Kidney glomerular epithelial cell (primary cell): ENCODE results near the gene MARCHF9.
"Not testable (repeated sequence)": the region's sequence is repeated elsewhere in the genome, so short reads cannot be mapped to it uniquely, and the experiment has no call there.

Experiments
- DNase-seq: peaks from one replicate; lab custom pipeline; 2025; lab: John Stamatoyannopoulos, UW

Gene MARCHF9

DNA sequence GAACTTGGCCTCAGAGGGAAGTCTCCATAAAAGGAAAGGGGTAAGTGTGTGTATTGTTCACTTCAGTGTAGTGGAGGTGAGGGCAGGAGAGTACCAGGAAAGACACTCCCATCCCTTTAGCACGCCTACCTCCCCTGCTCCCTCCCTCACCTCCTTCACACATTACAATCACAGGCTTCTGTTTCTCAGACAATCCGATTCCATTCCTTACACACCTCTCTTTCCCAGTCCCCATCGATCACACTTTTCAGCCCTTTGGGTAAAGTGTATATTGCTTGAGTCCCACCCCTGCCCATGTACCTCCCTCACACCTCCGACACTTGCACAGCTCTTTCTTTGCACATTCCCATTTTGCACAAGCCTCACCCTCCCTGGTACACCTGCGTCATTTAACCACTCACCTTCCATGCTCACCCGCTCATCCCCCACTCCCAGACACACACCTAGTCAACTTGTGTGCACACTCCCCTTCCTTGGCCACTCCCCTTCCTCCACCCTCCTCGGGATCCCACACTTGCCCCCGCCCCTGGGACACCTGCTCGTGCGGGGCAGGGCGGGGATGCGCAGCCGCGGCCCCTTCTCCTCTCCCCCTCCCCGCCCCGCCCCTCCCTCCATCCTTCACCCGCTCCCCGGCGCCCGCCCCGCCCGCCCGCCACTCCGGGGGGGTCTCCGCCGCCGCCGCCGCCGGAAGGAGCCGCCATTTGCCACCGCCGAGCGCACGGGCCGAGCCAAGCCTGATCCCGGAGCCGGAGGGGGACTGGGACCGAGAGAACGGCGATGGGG is at the start of gene MARCHF9:
MARCHF9 (plus strand) TSS at position 693 of the 783 bp plus-strand sequence. CDS start 426 bp downstream, outside the sequence.
- DNase-seq: peak; percentile 54

- no peak for DNase-seq
These were observed 47.7 kb upstream of the MARCHF9 start for GRCh38 chr12:57707250-57707649.

DNA sequence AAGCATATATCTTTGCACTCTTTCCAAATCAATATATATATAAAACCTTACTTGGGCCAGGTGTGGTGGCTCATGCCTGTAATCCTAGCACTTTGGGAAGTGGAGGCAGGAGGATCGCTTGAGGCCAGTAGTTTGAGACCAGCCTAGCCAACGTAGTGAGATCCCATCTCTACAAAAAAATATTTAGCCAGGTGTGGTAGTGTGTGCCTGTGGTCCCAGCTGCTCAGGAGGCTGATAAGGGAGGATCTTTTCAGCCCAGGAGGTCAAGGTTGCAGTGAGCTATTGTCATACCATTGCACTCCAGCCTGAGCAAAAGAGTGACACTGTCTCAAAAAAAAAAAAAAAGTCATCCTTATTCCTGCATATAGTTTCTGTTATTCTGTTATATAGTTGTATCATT is 46.6 kb upstream of the MARCHF9 start:
- DNase-seq: no peak

- DNase-seq: no peak
These were observed 42.2 kb upstream of the MARCHF9 start for GRCh38 chr12:57712701-57713100.

GRCh38 chr12:57713209-57713608 is 41.7 kb upstream of the MARCHF9 start:
- DNase-seq: no peak

DNA sequence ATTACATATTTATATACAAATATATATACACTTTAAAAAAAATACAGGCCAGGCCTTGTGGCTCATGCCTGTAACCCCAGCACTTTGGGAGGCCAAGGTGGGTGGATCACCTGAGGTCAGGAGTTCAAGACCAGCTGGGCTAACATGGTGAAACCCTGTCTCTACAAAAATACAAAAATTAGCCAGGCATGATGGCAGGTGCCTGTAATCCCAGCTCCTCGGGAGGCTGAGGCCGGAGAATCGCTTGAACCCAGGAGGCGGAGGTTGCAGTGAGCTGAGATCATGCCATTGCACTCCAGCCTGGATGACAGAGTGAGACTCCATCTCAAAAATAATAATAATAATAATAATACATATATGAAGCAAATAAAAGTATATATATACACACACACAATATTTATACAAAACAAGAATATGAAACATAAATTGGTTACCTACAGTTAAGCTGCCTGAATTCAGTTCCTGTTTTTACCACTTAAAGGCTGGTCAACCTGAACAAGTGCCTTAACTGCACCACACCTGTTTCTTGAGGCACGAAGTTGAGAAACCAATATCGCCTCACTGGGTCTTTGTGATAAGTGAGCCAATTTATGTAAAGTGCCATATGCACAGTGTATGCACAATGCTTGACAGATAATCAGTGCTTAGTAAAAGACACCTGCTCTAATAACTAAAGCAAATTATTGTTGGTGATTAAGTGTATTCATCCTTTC is 39.7 kb upstream of the MARCHF9 start:
- not testable (repeated sequence) for DNase-seq

- no peak for DNase-seq
These were observed 39.1 kb upstream of the MARCHF9 start for GRCh38 chr12:57715786-57716185.

- DNase-seq: no peak
These were observed 38.6 kb upstream of the MARCHF9 start for GRCh38 chr12:57716305-57716704.

DNA sequence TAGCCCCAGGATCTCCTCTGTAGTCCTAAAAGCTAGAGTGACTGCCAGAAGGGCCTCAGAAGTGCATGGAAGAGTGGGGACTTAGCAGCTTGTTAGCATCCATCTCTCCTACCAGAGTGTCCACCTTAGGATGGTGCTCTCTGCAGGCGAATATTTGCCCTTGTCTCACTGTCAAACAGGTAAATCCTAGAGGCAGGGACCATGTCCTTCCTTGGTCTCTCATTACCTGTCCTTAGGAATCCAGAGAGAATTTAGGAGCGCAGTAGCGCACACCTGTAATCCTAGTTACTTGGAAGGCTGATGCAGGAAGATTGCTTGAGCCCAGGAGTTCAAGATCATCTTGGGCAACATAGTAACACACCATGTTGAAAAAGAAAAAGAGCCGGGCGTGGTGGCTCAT is 37.8 kb upstream of the MARCHF9 start:
- no peak for DNase-seq

- DNase-seq: no peak
These were observed 36.9 kb upstream of the MARCHF9 start for GRCh38 chr12:57717846-57718640.

DNA sequence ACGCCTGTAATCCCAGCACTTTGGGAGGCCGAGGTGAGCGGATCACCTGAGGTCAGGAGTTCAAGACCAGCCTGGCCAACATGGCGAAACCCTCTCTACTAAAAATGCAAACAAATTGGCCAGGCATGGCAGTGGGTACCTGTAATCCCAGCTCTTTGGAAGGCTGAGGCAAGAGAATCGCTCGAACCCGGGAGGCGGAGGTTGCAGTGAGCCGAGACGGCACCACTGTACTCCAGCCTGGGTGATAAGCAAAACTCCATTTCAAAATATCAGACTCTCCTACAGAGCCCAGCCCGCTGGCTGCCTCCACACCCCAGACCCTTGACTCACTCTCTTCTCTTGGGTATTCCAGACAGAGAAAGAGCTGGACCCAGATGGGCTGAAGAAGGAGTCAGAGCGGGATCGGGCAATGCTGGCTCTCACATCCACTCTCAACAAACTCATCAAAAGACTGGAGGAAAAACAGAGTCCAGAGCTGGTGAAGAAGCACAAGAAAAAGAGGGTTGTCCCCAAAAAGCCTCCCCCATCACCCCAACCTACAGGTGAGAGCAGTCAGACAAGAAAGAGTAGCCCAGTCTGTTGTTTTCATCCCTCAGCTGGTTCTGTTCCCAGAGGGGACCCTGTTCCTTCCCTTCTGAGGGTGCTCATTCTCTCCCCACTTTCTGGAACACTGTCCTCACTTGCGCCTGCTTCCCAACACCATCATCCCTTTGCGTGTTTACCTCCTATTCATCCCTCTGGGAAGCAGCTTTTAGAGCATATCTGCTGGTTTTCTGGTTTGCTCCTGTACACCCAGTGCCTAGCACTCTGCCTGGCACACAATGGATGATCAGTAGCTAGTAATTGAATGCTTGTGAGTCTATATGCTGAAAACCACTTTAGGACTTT is 36.0 kb upstream of the MARCHF9 start:
- DNase-seq: no peak

DNA sequence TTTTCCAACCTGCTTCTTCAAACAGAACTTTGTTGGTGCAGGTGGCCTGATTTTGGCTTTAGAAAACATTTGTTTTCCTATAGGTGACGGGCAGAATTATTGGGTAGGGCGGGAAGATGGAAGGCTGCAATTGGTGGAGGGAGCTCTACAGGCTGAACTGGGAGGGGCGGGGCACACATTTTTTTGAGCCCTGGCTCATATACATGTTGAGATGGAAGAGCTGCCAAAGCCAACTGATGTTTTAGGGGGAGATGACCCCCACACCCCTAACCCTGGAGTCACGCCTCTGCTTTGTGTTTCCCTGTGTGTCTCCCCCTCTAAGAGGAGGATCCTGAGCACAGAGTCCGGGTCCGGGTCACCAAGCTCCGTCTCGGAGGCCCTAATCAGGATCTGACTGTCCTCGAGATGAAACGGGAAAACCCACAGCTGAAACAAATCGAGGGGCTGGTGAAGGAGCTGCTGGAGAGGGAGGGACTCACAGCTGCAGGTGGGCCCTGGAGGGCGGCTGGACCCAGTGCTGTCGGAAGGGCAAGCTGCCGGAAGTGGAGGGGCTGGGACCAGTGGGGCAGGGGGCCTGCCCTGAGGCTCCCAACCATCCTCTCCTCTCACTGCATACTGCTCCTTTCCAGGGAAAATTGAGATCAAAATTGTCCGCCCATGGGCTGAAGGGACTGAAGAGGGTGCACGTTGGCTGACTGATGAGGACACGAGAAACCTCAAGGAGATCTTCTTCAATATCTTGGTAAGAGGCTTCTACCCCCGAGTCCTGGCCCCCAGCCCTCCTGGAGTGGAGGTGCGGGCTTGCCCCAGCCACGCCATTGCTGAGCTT is 34.9 kb upstream of the MARCHF9 start:
- DNase-seq: no peak

GRCh38 chr12:57720606-57721595 is 34.0 kb upstream of the MARCHF9 start:
- no peak for DNase-seq

GRCh38 chr12:57721846-57722608 is 32.9 kb upstream of the MARCHF9 start:
- not testable (repeated sequence) for DNase-seq

GRCh38 chr12:57722716-57723629 is 31.9 kb upstream of the MARCHF9 start:
- no peak for DNase-seq

DNA sequence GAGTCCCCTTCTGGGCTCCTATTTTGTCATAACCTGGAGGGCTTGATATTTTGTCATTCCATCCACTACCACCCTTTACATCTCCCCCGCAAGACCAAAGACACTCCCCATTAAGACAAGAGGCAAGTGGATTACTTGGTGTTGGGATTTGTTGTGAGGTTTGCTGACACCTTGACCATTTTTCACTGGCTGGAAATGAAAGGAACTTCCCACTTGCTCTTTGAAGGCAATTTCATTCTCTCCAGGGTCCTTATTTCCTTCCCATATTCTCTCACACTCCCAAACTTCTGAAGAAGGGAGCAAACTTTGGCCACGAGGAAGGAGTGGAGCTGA is 31.3 kb upstream of the MARCHF9 start:
- no peak for DNase-seq
